GM19328 (cell line): ENCODE measurements around the gene BRD7.

ENCODE experiments used
- ATAC-seq: cut with Tn5 transposase; IDR thresholded peaks from one replicate; pipeline ENCODE4 v1.9.1; 2021; ENCODE audit warnings: mild to moderate bottlenecking, moderate library complexity; ENCODE audit not compliant: unreplicated experiment

The BRD7 gene

GRCh38 chr16:50305441-50306061 lies 63.2 kb downstream of the BRD7 start:
- ATAC-seq, result no peak

- ATAC-seq, result no peak
Measured at GRCh38 chr16:50304467-50305440, 64.0 kb downstream of the BRD7 start.

DNA sequence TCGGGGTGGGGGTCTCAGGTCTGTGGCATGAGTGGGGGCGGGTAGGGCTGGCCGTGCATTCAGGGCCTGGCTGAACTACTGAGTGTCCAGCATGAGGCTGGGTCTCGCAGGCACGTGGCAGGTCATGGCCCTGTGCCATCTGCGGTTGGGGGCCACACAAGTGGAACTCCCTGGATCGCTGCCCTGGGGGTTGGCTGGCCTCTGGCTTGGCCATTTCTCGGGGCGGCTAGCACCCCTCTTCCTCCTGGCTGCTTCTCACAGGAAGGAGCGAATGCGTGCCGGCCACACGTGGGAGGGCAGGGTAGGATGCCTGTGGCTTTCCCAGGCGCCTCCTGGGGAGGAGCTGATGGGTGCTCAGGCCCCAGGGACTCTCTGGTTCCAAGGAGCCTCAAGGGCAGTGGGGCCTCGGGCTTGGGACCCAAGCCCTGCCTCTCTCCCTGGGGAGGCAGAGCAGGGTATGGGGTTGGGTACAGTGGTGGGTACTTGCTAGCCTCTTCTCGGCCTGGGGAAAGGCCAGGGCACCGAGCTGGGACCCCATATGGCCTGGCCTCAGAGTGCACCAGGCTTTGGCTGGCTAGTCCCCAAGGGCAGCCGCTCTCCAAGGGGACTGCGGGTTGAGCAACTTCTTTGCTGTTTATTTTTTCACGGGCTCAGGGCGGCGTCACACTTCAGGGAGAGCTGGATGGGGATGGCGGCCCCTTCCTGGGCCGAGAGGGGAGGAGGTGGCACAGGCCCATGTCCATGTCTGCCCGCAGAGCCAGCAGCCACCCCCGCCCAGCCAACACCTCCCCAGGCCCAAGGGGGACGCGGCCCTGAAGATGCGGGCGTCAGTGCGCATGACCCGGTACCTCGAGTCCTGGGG lies 65.0 kb downstream of the BRD7 start:
- ATAC-seq, result no peak

DNA sequence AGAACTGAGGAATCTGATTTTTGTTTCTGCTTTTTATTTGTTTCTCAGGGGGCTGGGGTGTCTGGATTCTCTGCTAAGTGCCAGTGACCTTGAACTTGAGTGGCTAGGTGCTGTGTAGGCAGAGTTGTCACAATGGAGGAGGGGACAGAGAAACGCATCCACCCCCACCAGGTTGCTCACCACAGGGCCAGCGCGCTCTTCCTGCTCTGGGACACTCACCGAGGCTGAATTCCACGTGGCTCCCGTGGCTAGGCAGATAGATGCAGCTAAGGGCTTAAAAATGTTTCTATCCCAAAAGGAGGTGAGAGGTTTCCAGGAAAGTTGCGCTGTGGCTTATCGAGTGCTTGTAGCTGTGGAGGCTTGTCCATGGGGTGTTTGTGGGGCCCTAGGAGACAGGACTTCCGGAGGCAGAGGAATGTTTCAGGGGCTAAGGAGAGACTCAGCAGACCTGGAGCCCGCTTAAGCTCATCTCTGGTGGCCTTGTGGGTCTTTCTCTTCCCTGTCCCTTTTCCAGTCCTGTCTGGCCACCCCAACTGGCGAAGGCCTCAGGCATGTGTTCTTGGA lies 65.7 kb downstream of the BRD7 start:
- no peak for ATAC-seq

DNA sequence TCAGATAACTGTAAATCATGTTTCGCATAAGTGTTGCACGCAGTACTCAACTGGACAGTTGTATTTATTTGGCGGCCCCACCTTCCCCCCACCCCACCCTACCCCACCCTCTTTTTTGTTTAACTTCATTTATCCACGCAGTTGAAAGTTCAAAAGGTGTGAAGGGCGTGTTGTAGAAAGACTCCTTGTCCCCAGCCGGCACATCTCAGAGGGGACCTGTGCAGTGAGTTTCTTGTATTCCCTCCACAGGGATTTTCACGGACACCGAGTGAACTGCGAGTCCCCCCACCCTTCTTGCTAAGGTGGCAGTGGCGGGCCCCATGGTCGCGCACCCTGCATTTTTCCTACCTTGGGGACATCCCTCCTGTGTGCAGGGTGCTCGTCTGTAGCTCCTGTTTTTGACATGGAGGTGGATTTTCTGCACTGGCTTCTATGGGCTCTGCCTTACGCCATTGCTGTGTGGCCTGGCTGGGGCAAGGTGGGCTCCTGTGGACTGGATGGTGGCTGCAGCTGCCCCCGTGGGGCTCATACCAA lies 66.2 kb downstream of the BRD7 start:
- no peak for ATAC-seq

GRCh38 chr16:50301626-50302471 lies 66.9 kb downstream of the BRD7 start:
- ATAC-seq, result no peak

GRCh38 chr16:50300942-50301625 lies 67.7 kb downstream of the BRD7 start:
- ATAC-seq, result no peak

DNA sequence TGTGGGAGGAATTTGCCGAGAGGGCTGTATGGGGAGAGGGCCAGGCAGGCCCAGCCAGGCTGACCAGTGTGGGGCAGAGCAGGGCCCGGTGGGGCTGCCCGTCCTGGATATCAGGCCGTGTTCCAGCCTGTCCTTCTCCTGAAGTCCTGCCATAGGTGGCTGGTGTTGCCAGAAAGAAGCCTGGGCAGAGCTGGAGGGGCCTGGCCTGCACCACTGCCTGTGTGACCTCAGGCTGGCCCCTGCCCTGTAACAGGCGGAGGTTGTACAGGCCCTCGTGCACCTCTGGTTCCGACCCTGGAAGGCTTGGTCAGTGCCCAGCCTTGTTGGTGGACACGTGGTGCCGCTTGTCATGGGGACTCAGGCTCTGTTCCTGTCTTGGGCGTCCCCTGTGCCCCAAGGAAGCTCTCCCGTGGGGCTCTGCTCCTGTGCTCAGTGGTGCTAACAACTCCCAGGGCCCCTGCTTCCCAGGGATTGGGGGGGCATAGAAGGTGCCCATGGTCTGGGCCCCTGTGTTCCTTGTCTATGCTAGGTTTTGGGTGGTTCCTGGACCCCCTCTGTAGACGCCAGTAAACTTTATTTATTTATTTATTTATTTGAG lies 69.2 kb downstream of the BRD7 start:
- no peak for ATAC-seq

DNA sequence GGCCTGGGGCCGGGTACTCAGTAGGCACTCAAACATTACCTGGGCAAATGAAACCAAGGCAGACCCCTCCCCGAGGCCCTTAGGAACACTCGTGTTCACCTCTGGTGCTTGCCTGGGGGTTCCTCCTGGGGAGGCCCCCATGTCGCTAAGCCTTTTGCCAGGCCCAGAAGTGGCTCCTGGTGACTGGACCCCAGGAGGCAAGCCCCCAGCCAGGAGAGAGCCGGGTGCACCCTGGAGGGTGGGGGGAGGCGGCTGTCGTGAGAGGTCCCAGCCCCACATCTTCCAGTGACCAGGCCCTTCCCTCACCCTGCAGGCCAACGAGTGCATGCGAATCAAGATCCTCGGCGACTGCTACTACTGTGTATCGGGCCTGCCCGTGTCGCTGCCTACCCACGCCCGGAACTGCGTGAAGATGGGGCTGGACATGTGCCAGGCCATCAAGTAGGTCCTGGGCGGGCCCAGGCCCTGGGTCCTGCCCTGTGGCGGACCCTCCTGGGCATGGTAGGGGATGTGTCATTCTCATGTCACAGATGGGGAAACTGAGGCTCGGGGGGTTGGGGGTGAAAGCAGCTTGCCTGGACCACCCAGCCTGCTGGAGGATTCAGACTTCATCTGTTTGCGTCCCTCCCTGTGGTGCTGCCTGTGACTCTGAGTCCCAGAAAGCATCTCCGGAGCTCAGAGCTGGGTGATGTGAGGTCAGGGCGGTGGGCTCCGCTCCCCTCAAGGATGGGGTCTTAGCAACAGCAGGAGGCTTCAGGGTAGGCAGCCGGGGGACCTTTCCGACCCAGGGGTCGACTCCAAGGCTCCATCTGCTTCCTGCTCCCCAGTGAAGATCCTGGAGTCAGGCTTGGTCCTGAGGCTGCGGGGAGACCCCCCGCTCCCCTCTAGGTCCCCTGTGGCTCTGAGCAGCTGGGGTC lies 69.9 kb downstream of the BRD7 start:
- no peak for ATAC-seq

GRCh38 chr16:50298075-50298460 lies 70.7 kb downstream of the BRD7 start:
- no peak for ATAC-seq

DNA sequence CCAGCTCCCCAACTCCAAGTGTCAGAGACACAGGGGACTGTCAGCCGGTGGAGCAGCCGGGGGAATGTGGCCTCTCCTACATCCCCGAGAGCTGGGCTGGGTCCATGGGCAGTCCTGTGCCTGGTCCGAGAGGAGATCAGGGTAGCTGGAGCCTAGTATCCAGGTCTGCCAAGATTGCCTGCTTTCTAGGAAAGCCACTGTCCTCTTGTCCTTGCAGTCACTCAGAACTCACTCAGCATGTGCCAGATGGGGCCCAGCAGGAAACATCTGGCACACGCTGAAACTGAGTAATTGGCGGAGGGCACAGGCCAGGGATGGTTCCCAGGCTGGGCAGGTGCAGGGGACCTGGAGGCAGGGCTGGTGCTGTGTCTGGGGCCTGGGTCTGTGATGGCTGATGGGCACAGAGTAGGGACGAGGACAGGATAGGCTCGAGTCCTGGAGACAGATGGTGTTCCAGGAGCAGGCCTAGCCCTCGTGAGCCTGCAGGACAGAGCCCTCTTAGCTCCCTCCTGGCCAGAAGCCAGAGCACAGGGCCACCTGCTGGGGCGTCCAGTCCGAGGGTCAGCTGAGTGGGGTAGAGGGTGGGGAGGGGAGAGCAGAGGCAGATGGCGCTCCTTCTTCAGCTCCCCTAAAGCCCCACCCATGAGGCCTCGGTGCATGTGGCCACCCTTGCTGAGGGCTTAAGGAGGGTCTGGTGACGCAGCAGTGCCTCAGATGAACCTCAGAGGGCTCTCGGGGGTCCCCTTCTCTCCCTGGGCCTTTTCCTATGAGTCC lies 71.3 kb downstream of the BRD7 start:
- ATAC-seq, result no peak

DNA sequence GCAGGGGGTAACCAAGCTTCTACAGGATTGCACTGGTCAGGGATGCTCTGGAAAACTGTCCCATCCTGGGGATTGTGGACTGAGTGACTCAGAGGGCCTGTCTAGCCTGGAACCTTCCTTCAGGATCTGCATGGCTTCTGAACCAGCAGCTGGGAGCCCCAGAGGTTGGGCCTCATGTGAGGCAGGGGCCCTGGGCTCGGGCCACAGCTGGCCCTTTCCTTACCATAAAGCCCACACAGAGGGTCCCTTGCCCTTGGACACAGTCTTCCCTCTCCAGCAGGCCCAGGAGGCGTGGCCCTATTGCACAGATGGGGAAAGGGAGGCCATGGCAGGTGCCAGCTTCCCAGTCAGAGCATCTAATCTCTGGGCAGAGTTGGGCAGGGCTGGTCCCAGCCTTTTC lies 72.0 kb downstream of the BRD7 start:
- ATAC-seq, result no peak

DNA sequence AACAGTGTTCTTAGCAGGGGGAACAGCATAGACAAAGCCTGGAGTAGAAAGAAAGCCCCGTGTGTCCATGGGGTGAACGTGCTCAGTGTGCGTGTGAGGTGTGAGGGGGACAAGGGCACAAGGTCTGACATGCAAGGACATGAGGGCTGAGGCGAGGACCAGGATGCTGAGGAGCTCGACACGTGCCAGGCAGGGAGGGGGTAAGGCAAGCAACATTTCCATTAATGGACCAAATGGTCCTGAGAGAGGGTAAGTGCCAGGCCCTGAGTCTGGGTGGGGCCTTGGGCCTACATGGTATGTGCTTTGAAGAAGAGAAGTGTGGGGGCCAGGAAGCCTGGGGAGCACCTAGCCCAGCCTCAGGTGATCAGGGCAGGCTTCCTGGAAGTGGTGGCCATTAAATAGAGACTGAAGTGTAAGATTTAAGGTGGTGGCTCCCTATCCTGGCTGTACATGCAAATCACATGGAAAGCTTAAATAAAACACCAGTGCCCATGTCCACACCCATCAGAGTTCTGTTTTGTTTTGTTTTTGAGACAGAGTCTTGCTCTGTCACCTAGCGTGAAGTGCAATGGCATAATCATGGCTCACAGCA lies 73.2 kb downstream of the BRD7 start:
- no peak for ATAC-seq

- no peak for ATAC-seq
Measured at GRCh38 chr16:50294955-50295354, 73.8 kb downstream of the BRD7 start.

DNA sequence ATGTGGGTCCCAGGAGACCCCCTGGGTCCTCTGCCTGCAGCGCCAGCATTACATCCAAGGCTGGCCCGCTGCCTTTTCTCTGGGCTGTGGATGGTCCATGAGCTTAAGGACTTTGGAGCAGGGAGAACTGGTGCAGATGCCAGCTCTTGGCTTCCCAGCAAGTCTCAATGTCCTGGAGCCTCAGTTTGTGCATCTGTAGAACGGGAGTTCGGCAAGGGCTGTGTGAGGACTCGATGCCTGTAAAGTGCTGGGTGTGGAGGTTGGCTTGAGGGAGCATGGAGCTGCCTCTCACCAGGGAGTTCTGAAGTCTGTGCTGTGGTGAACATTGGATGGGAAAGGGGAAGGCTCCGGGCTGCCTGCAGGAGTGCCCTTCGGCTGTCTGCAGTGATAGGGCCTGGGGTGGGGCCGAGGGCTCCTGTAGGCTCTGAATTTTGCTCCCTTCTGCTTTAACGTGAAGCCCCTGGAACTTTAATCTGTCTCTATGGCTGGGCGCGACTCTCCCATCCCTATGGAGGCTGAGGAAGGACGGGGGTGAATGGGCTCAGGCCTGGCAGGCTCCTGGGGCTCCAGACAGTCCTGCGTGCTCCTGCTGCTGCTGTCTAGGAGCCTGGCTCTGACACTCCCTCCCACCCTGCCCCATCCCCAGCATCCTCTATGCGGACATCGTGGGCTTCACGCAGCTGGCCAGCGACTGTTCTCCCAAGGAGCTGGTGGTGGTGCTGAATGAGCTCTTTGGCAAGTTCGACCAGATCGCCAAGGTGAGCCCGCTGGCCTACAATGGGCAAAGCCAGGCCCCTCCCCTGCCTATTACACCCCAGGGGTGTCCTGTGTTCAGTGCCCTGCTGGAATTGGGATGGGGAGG lies 74.6 kb downstream of the BRD7 start:
- ATAC-seq, result no peak
